Measurements from ENCODE around the gene GSK3B. TPM values are rescaled to one million over a fixed set of nuclear protein-coding genes. Genes with fewer than 3 reads are reported as not detected.

GSK3B gene
- total RNA-seq, 1 donor from 2014 or later, result 65.4 TPM

DNA sequence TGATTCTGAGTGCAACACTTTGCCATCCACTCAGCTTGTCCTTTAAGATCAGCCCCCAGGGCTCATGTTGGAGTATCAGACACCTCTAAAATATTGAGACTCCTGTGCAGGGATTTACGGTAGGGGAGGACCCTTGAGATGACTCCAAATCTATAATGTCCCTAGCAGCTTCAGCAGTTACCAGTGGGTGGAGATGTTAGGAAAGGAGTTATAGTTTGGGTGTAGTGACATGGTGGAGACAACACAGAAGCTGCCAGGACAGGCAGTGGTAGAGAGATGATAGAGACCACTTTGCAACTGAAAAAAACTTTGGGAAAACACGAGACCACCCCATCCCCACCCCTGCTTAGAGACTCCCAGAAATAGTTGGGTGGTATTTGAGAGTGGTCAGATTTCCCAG, 43.3 kb upstream of the GSK3B start:
- no peak for DNase-seq (ENCODE audit: low spot score in 2 of 2, unreplicated experiment in 2 of 2)
- Mint-ChIP-seq H3K4me3 (no peak overlapping the region), H3K4me1 (no peaks in the 10 kb centered on the region), H3K9me3 (no peaks in the 10 kb centered on the region), H3K27me3 (ENCODE audit: low read depth) (no peaks in the 10 kb centered on the region), H3K36me3 (no peaks in the 10 kb centered on the region), H3K27ac (no peak overlapping the region)
- TF ChIP-seq, protein P1, sequence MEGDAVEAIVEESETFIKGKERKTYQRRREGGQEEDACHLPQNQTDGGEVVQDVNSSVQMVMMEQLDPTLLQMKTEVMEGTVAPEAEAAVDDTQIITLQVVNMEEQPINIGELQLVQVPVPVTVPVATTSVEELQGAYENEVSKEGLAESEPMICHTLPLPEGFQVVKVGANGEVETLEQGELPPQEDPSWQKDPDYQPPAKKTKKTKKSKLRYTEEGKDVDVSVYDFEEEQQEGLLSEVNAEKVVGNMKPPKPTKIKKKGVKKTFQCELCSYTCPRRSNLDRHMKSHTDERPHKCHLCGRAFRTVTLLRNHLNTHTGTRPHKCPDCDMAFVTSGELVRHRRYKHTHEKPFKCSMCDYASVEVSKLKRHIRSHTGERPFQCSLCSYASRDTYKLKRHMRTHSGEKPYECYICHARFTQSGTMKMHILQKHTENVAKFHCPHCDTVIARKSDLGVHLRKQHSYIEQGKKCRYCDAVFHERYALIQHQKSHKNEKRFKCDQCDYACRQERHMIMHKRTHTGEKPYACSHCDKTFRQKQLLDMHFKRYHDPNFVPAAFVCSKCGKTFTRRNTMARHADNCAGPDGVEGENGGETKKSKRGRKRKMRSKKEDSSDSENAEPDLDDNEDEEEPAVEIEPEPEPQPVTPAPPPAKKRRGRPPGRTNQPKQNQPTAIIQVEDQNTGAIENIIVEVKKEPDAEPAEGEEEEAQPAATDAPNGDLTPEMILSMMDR (IDR thresholded peaks at IDR 0.05; ENCODE audit: unreplicated experiment), result no peak

DNA sequence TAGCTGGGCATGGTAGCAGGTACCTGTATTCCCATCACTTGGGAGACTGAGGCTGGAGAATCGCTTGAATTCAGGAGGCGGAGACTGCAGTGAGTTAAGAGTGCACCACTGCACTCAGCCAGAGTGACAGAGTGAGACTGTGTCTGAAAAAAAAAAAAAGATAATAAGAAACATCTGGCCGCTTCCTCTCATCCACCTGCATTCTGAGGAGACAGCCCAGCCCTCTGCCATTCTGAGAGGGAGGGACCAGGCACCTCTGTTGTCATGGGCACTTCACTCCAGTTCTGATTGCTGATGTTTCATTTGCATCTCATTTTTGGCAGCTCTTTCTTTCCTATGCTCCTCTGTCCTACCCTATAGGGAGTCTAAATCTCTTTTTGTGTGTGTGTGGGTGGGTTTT, 36.4 kb upstream of the GSK3B start:
- Mint-ChIP-seq H3K27ac (no peak overlapping the region), H3K4me1 (no peaks in the 10 kb centered on the region), H3K36me3 (no peaks in the 10 kb centered on the region), H3K9me3 (no peaks in the 10 kb centered on the region), H3K27me3 (ENCODE audit: low read depth) (no peaks in the 10 kb centered on the region), H3K4me3 (no peak overlapping the region)
- DNase-seq (ENCODE audit: low spot score in 2 of 2, unreplicated experiment in 2 of 2), result no peak
- TF ChIP-seq, protein P1 (IDR thresholded peaks at IDR 0.05; ENCODE audit: unreplicated experiment), result no peak

DNA sequence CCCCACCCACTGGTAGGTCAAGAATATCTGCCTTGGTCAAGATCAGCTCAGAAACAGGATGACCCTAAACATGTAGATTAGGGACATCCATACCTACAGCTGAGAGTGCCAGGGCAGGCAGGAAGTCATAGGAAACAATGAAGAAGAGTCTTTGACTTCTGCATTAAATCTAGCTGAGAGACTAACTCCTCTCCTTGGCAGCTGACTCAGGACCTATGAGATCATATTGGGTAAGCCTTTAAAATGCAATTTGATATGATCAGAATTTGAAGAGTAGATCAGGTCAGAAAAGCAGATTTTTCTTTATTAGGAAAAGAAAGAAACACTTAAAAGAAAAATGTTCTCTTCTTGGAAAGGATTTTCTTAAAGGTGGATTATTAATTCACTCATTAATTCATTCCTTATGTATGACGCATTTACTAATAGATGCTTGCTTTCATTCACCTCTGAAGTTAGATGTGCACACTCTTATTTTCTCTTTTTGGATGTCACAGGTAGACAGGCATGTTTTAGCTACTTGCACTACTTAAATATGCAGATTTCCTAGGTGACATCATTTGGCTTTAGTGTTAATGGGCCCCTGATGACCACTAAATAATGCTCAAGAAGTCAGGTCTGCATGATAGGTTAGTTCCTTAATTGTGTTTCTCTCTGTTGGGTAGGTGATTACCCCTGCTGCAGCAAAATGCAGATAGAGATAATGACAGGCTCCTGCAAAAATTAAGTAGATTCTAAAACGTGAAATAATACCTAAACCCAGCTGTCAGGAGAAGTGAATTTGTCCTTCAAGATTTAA, 35.7 kb upstream of the GSK3B start:
- TF ChIP-seq, protein P1 (IDR thresholded peaks at IDR 0.05; ENCODE audit: unreplicated experiment), result no peak
- Mint-ChIP-seq H3K4me1 (no peaks in the 10 kb centered on the region), H3K4me3 (no peak overlapping the region), H3K27me3 (ENCODE audit: low read depth) (no peaks in the 10 kb centered on the region), H3K36me3 (no peaks in the 10 kb centered on the region), H3K27ac (no peak overlapping the region), H3K9me3 (no peaks in the 10 kb centered on the region)
- no peak for DNase-seq (ENCODE audit: low spot score in 2 of 2, unreplicated experiment in 2 of 2)

DNA sequence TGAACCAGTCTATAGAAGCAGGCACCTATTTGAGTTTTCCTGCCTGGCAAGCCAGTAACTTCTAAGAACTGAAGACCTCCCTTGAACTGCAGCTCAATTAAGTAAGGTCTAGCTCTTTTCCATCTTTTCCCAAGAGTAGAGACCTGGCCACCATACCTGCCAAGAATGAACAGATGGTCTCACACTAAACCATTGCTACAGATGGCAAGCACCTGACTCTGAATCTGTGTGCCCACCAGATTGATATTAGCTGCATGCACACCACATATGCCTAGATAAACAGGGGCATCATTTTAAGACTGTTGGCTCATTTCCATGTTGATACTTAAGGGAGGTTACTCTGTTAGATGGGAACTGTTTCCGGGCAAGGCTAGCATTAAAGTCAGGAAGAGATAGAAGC, 34.8 kb upstream of the GSK3B start:
- no peaks in the 10 kb centered on the region for H3K9me3 Mint-ChIP-seq
- no peak overlapping the region for H3K4me3 Mint-ChIP-seq
- no peaks in the 10 kb centered on the region for H3K27me3 Mint-ChIP-seq (ENCODE audit: low read depth)
- H3K36me3 Mint-ChIP-seq, result no peaks in the 10 kb centered on the region
- no peak overlapping the region for H3K27ac Mint-ChIP-seq
- H3K4me1 Mint-ChIP-seq, result no peaks in the 10 kb centered on the region
- no peak for DNase-seq (ENCODE audit: low spot score in 2 of 2, unreplicated experiment in 2 of 2)
- TF ChIP-seq, protein P1 (IDR thresholded peaks at IDR 0.05; ENCODE audit: unreplicated experiment), result no peak

DNA sequence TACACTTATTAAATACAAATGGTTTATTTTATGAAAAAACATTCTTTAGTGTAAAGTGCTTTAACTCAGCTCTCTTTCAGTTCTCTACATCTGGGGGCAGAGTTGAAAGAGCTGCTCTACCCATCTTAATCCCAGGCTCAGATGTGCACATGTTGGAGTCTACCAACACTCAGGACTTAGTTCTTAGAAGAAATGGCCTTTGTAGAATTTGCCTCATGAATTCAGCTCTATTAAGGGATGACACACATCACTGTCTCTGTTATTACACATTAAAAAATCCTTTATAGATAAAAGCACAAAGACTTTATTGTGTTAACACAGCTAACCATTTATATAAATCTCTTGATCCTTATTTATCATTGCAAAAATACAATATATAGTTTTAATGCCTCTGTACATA, 31.7 kb upstream of the GSK3B start:
- peaks cover 2% of the 10 kb centered on the region for H3K36me3 Mint-ChIP-seq
- no peak overlapping the region for H3K27ac Mint-ChIP-seq
- H3K4me3 Mint-ChIP-seq, result no peak overlapping the region
- H3K27me3 Mint-ChIP-seq (ENCODE audit: low read depth), result no peaks in the 10 kb centered on the region
- H3K4me1 Mint-ChIP-seq, result no peaks in the 10 kb centered on the region
- H3K9me3 Mint-ChIP-seq, result peaks cover 10% of the 10 kb centered on the region
- no peak for DNase-seq (ENCODE audit: low spot score in 2 of 2, unreplicated experiment in 2 of 2)
- TF ChIP-seq, protein P1 (IDR thresholded peaks at IDR 0.05; ENCODE audit: unreplicated experiment), result no peak
